Left colon (tissue), 2 donors: ENCODE results near the gene BLID. TPM values are rescaled to one million over a fixed set of nuclear protein-coding genes. Genes with fewer than 3 reads are reported as not detected.

Experiments
- microRNA-seq, 2 donors: library from miRNA; unstranded; fragments of <30 nt; microRNA quantifications; one replicate each; pipeline versions ENCODE4 v1.1.0 to v1.2.0, GENCODE V29; 2020
- total RNA-seq, 2 donors: library from RNA; stranded (reverse); fragmentation: NEBNext Ultra II Directional; extraction: Animal tissue kit (Norgen Biotek cat#: 25700); gene quantifications; one replicate each; pipeline ENCODE4 v1.2.1, GENCODE V29; 2021
- donor health status: DM: no; HTN: no; CAD: no.
- donor health status: DM: yes; HTN: yes; CAD: no.

The BLID gene
- total RNA-seq, 2 donors from 2014 or later: not detected

Small RNA genes lying within 50 kb of the gene (microRNA-seq; reads per million reads assigned to microRNA genes)
- gene MIR100 (6,733 to 17,604 reads per million in 2 donors), gene MIR125B1 (76.3 to 190 reads per million in 2 donors), gene MIRLET7A2 (152 to 197 reads per million in 2 donors)
